Fibroblast of skin of right quadriceps (primary cell): ENCODE data around the gene LTK.

Experiments used
- DNase-seq: peaks from one replicate; pipeline ENCODE4 v3.0.0-alpha.2; 2013

The LTK gene

GRCh38 chr15:41495736-41496599, 17.7 kb downstream of the LTK start:
- DNase-seq, result no peak

GRCh38 chr15:41494922-41495735, 18.5 kb downstream of the LTK start:
- DNase-seq, result no peak

GRCh38 chr15:41494190-41494921, 19.3 kb downstream of the LTK start:
- DNase-seq, result no peak

GRCh38 chr15:41493902-41494189, 19.8 kb downstream of the LTK start:
- no peak for DNase-seq

- DNase-seq, result peak; percentile 71
These were observed 20.3 kb downstream of the LTK start, which contains the start of gene ITPKA for GRCh38 chr15:41493205-41493901. ITPKA (plus strand) TSS chr15:41493874; CDS start chr15:41493928, 54 bp downstream.

- no peak for DNase-seq
These were observed 20.9 kb downstream of the LTK start for GRCh38 chr15:41492597-41493204.

- DNase-seq, result no peak
These were observed 21.7 kb downstream of the LTK start for GRCh38 chr15:41491889-41492288.

GRCh38 chr15:41490355-41490754, 23.3 kb downstream of the LTK start:
- peak; percentile 95 for DNase-seq

- no peak for DNase-seq
These were observed 24.0 kb downstream of the LTK start for GRCh38 chr15:41489641-41490040.

GRCh38 chr15:41487802-41488201, 25.8 kb downstream of the LTK start:
- DNase-seq, result peak; percentile 20

GRCh38 chr15:41487381-41487780, 26.2 kb downstream of the LTK start:
- no peak for DNase-seq

- no peak for DNase-seq
These were observed 27.3 kb downstream of the LTK start for GRCh38 chr15:41486286-41486685.

GRCh38 chr15:41484937-41485625, 28.5 kb downstream of the LTK start:
- no peak for DNase-seq

- DNase-seq, result no peak
These were observed 30.1 kb downstream of the LTK start for GRCh38 chr15:41483519-41483918.

GRCh38 chr15:41483115-41483514, 30.5 kb downstream of the LTK start:
- DNase-seq, result no peak

- DNase-seq, result no peak
These were observed 31.3 kb downstream of the LTK start for GRCh38 chr15:41482110-41482877.

GRCh38 chr15:41480396-41481140, 33.1 kb downstream of the LTK start:
- DNase-seq, result no peak

- DNase-seq, result no peak
These were observed 37.1 kb downstream of the LTK start for GRCh38 chr15:41476416-41477048.

GRCh38 chr15:41474941-41475340, 38.7 kb downstream of the LTK start:
- no peak for DNase-seq

- no peak for DNase-seq
These were observed 39.2 kb downstream of the LTK start for GRCh38 chr15:41474436-41474835.
